ENCODE data around the gene LIPN.

LIPN gene

DNA sequence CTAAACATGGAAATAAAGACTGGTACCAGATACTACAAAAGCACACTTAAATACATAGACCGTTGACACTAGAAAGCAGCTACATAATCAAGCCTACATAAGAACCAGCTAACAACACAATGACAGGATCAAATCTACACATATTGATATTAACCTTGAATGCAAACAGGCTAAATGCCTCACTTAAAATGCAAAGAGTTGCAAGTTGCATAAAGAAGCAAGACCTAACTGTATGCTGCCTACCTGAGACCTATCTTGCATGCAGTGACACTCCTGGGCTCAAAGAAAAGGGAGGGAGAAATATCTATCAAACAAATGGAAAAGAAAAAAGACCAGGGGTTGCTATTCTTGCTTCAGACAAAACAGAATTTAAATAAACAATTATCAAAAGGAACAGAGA is 14.2 kb upstream of the LIPN start:
- Histone ChIP-seq H3K9ac (ENCODE audit: low read depth, low read length) (no peak overlapping the region), H3K9me3 (replicated peaks; ENCODE audit: low read length) (peaks cover 5% of the 10 kb centered on the region), H3K4me2 (ENCODE audit: low read length) (no peak overlapping the region), H3K4me3 (ENCODE audit: low read length) (no peak overlapping the region), H3K4me1 (ENCODE audit: control insufficient read depth, insufficient read depth, low read length) (no peaks in the 10 kb centered on the region), H3K36me3 (ENCODE audit: insufficient read depth, low read length) (no peaks in the 10 kb centered on the region), H3K27me3 (ENCODE audit: control insufficient read depth, insufficient read depth, low read length) (no peaks in the 10 kb centered on the region)

GRCh38 chr10:88754287-88754686 is 5.5 kb upstream of the LIPN start:
- Histone ChIP-seq H3K27me3 (ENCODE audit: control insufficient read depth, insufficient read depth, low read length) (no peaks in the 10 kb centered on the region), H3K9me3 (replicated peaks; ENCODE audit: low read length) (no peaks in the 10 kb centered on the region), H3K36me3 (ENCODE audit: insufficient read depth, low read length) (no peaks in the 10 kb centered on the region), H3K4me2 (ENCODE audit: low read length) (peak overlapping the region; percentile 42), H3K4me1 (ENCODE audit: control insufficient read depth, insufficient read depth, low read length) (peaks cover 17% of the 10 kb centered on the region), H3K4me3 (ENCODE audit: low read length) (no peak overlapping the region), H3K9ac (ENCODE audit: low read depth, low read length) (no peak overlapping the region)

DNA sequence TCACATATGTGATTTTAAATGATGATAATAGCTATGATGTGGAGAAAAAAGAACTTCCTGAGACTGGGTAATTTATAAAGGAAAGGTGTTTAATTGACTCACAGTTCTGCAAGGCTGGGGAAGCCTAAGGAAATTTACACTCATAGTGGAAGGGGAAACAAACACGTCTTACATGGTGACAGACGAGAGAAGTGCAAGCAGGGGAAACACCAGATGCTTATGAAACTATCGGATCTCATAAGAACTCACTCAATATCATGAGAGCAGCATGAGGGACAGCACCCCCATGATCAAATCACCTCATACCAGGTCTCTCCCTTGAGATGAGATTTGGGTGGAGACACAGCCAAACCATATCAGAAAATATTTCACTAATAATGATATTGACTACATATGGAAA is 4.1 kb upstream of the LIPN start:
- no peaks in the 10 kb centered on the region for H3K9me3 ChIP-seq (replicated peaks; ENCODE audit: low read length)
- no peak overlapping the region for H3K4me2 ChIP-seq (ENCODE audit: low read length)
- no peaks in the 10 kb centered on the region for H3K27me3 ChIP-seq (ENCODE audit: control insufficient read depth, insufficient read depth, low read length)
- H3K4me1 ChIP-seq (ENCODE audit: control insufficient read depth, insufficient read depth, low read length), result peaks cover 20% of the 10 kb centered on the region
- H3K9ac ChIP-seq (ENCODE audit: low read depth, low read length), result no peak overlapping the region
- H3K4me3 ChIP-seq (ENCODE audit: low read length), result no peak overlapping the region
- no peaks in the 10 kb centered on the region for H3K36me3 ChIP-seq (ENCODE audit: insufficient read depth, low read length)

- Histone ChIP-seq H3K36me3 (ENCODE audit: insufficient read depth, low read length) (no peaks in the 10 kb centered on the region), H3K4me3 (ENCODE audit: low read length) (no peak overlapping the region), H3K4me2 (ENCODE audit: low read length) (no peak overlapping the region), H3K4me1 (ENCODE audit: control insufficient read depth, insufficient read depth, low read length) (peaks cover 20% of the 10 kb centered on the region), H3K27me3 (ENCODE audit: control insufficient read depth, insufficient read depth, low read length) (no peaks in the 10 kb centered on the region), H3K9ac (ENCODE audit: low read depth, low read length) (no peak overlapping the region), H3K9me3 (replicated peaks; ENCODE audit: low read length) (no peaks in the 10 kb centered on the region)
These were observed 3.2 kb upstream of the LIPN start for GRCh38 chr10:88756660-88757059.

DNA sequence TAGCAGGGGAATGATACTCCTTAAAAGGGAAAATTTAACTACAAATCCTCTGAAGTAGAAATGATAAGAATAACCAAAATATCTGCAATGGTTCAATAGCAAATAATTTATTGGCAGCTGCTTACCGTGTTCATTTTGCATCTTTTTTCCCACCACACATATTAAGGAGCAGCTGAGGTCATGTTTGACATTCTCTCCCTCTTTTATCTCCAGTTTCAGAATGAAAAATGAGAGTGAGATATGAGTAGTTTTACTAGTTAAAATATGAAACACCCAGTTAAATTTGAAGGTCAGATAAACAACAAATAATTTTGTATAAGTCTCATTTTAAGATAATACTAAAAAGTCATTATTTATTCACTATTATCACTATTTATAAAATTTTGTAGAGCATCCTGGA is 3.1 kb downstream of the LIPN start:
- Histone ChIP-seq H3K9me3 (replicated peaks; ENCODE audit: low read length) (no peaks in the 10 kb centered on the region), H3K4me2 (ENCODE audit: low read length) (no peak overlapping the region), H3K4me1 (ENCODE audit: control insufficient read depth, insufficient read depth, low read length) (peaks cover 5% of the 10 kb centered on the region)

DNA sequence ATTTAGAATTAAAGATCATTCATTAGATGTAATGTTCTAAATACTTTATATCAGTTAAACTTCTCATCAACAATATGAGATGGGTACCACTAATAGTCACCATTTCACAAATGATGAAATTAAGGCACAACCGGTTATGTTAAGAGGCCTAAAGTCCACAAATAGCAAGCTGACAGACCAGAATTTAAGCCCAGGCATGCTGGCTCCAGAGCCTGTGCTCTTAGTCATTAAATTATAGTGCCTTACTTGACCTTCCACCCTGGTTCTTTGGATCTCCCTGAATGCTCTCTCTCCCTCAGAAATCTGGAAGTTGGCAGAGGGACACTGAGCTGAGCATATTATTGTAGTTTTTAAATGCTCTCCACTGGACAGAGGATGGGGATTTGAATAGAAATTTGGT is 3.6 kb downstream of the LIPN start:
- H3K4me3 ChIP-seq (ENCODE audit: low read length), result no peak overlapping the region
- H3K27me3 ChIP-seq (ENCODE audit: control insufficient read depth, insufficient read depth, low read length), result no peaks in the 10 kb centered on the region
- H3K4me2 ChIP-seq (ENCODE audit: low read length), result no peak overlapping the region
- no peaks in the 10 kb centered on the region for H3K36me3 ChIP-seq (ENCODE audit: insufficient read depth, low read length)
- no peaks in the 10 kb centered on the region for H3K9me3 ChIP-seq (replicated peaks; ENCODE audit: low read length)
- H3K4me1 ChIP-seq (ENCODE audit: control insufficient read depth, insufficient read depth, low read length), result peaks cover 5% of the 10 kb centered on the region
- H3K9ac ChIP-seq (ENCODE audit: low read depth, low read length), result no peak overlapping the region

More for the DNA sequence above, 3.1 kb downstream of the LIPN start:
- no peaks in the 10 kb centered on the region for H3K36me3 ChIP-seq (ENCODE audit: insufficient read depth, low read length)
- H3K27me3 ChIP-seq (ENCODE audit: control insufficient read depth, insufficient read depth, low read length), result no peaks in the 10 kb centered on the region
- H3K4me3 ChIP-seq (ENCODE audit: low read length), result no peak overlapping the region
- no peak overlapping the region for H3K9ac ChIP-seq (ENCODE audit: low read depth, low read length)

DNA sequence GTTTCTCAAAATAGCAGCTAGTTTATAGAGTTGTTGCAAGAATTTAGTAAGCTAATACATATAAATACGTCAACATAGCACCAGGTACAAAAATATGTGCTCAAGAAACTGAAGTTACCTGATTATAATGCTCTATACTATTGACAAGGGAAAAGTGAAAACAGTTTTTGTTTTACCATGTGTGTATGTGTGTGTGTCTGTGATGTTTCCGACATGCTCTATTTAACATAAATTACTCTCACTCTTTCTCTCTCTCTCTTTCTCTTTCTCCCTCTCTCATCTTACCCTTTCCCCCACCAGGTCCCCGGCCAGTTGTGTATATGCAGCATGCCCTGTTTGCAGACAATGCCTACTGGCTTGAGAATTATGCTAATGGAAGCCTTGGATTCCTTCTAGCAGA is 4.3 kb downstream of the LIPN start:
- Histone ChIP-seq H3K4me3 (ENCODE audit: low read length) (no peak overlapping the region), H3K9me3 (replicated peaks; ENCODE audit: low read length) (no peaks in the 10 kb centered on the region), H3K27me3 (ENCODE audit: control insufficient read depth, insufficient read depth, low read length) (no peaks in the 10 kb centered on the region), H3K36me3 (ENCODE audit: insufficient read depth, low read length) (no peaks in the 10 kb centered on the region), H3K4me1 (ENCODE audit: control insufficient read depth, insufficient read depth, low read length) (peaks cover 5% of the 10 kb centered on the region), H3K9ac (ENCODE audit: low read depth, low read length) (no peak overlapping the region), H3K4me2 (ENCODE audit: low read length) (no peak overlapping the region)

GRCh38 chr10:88765816-88766215 is 6.0 kb downstream of the LIPN start:
- Histone ChIP-seq H3K4me1 (ENCODE audit: control insufficient read depth, insufficient read depth, low read length) (no peaks in the 10 kb centered on the region), H3K27me3 (ENCODE audit: control insufficient read depth, insufficient read depth, low read length) (no peaks in the 10 kb centered on the region), H3K36me3 (ENCODE audit: insufficient read depth, low read length) (no peaks in the 10 kb centered on the region), H3K9me3 (replicated peaks; ENCODE audit: low read length) (no peaks in the 10 kb centered on the region), H3K9ac (ENCODE audit: low read depth, low read length) (no peak overlapping the region), H3K4me2 (ENCODE audit: low read length) (no peak overlapping the region), H3K4me3 (ENCODE audit: low read length) (no peak overlapping the region)

- H3K9me3 ChIP-seq (replicated peaks; ENCODE audit: low read length), result no peaks in the 10 kb centered on the region
- no peaks in the 10 kb centered on the region for H3K4me1 ChIP-seq (ENCODE audit: control insufficient read depth, insufficient read depth, low read length)
- no peak overlapping the region for H3K4me2 ChIP-seq (ENCODE audit: low read length)
- H3K36me3 ChIP-seq (ENCODE audit: insufficient read depth, low read length), result no peaks in the 10 kb centered on the region
- H3K9ac ChIP-seq (ENCODE audit: low read depth, low read length), result no peak overlapping the region
- no peaks in the 10 kb centered on the region for H3K27me3 ChIP-seq (ENCODE audit: control insufficient read depth, insufficient read depth, low read length)
- H3K4me3 ChIP-seq (ENCODE audit: low read length), result no peak overlapping the region
These were observed 9.6 kb downstream of the LIPN start for GRCh38 chr10:88769384-88769783.

- Histone ChIP-seq H3K4me3 (ENCODE audit: low read length) (no peak overlapping the region), H3K4me2 (ENCODE audit: low read length) (no peak overlapping the region), H3K27me3 (ENCODE audit: control insufficient read depth, insufficient read depth, low read length) (no peaks in the 10 kb centered on the region), H3K9me3 (replicated peaks; ENCODE audit: low read length) (no peaks in the 10 kb centered on the region), H3K4me1 (ENCODE audit: control insufficient read depth, insufficient read depth, low read length) (no peaks in the 10 kb centered on the region), H3K9ac (ENCODE audit: low read depth, low read length) (no peak overlapping the region), H3K36me3 (ENCODE audit: insufficient read depth, low read length) (no peaks in the 10 kb centered on the region)
These were observed 21.4 kb downstream of the LIPN start for GRCh38 chr10:88781206-88781605.

- no peaks in the 10 kb centered on the region for H3K27me3 ChIP-seq (ENCODE audit: control insufficient read depth, insufficient read depth, low read length)
- H3K4me2 ChIP-seq (ENCODE audit: low read length), result no peak overlapping the region
- no peaks in the 10 kb centered on the region for H3K4me1 ChIP-seq (ENCODE audit: control insufficient read depth, insufficient read depth, low read length)
- H3K4me3 ChIP-seq (ENCODE audit: low read length), result no peak overlapping the region
- no peaks in the 10 kb centered on the region for H3K9me3 ChIP-seq (replicated peaks; ENCODE audit: low read length)
- H3K36me3 ChIP-seq (ENCODE audit: insufficient read depth, low read length), result no peaks in the 10 kb centered on the region
- no peak overlapping the region for H3K9ac ChIP-seq (ENCODE audit: low read depth, low read length)
These were observed 22.4 kb downstream of the LIPN start for GRCh38 chr10:88782222-88782621.

GRCh38 chr10:88783724-88784123 is 23.9 kb downstream of the LIPN start:
- no peak overlapping the region for H3K4me3 ChIP-seq (ENCODE audit: low read length)
- no peaks in the 10 kb centered on the region for H3K9me3 ChIP-seq (replicated peaks; ENCODE audit: low read length)
- no peaks in the 10 kb centered on the region for H3K27me3 ChIP-seq (ENCODE audit: control insufficient read depth, insufficient read depth, low read length)
- no peaks in the 10 kb centered on the region for H3K36me3 ChIP-seq (ENCODE audit: insufficient read depth, low read length)
- no peak overlapping the region for H3K4me2 ChIP-seq (ENCODE audit: low read length)
- no peaks in the 10 kb centered on the region for H3K4me1 ChIP-seq (ENCODE audit: control insufficient read depth, insufficient read depth, low read length)
- no peak overlapping the region for H3K9ac ChIP-seq (ENCODE audit: low read depth, low read length)
